Activated T-cell treated with anti-CD3 and anti-CD28 coated beads for 48 hours (primary cell): ENCODE measurements around the gene DHRS7B.
"Not testable (repeated sequence)": the region's sequence is repeated elsewhere in the genome, so short reads cannot be mapped to it uniquely, and the experiment has no call there.

Source experiments
- DNase-seq: peaks from one replicate; pipeline ENCODE4 v3.0.0-alpha.2; 2020; ENCODE audit warnings: low read depth

The DHRS7B gene

DNA sequence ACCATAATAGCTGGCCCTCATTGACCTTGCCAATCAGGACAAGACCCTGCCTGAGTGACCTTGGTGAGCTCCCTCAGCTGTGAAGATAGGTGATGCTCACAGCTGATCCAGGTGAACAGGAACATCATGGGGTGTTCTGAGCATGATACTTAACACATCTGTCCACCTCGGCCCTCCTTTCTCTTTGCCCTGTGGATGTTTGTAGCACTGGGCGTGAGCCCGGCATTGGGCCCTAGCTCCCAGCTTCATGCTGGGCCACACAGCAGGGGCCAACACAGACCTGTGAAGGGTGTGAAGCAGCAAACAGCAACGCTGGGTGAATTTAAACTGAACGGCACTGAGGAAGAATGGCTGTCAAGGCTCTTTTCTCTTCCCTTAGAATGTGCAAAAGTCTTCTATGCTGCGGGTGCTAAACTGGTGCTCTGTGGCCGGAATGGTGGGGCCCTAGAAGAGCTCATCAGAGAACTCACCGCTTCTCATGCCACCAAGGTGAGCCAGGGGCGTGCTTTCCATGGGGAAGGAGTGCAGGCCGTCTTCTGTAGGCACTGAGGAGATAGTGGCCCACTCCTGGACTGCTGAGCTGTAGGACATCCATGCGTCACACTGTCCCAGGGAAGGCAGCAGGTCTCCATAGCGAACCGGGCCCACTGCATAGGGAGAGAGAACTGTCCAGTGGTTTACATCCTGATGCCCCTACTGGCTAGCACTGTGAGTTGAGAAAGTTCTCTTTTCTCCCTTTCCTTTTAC is 51.3 kb downstream of the DHRS7B start:
- DNase-seq = no peak

DNA sequence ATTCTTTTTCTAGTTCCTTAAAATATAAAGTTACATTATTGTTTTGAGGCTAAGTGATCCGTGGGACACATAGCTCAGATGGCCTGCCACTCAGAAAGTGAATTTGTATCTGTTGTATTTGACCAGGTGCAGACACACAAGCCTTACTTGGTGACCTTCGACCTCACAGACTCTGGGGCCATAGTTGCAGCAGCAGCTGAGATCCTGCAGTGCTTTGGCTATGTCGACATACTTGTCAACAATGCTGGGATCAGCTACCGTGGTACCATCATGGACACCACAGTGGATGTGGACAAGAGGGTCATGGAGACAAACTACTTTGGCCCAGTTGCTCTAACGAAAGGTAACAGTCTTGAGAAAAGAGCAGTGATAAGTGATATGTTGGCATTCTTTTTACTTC is 56.7 kb downstream of the DHRS7B start:
- no peak for DNase-seq

DNA sequence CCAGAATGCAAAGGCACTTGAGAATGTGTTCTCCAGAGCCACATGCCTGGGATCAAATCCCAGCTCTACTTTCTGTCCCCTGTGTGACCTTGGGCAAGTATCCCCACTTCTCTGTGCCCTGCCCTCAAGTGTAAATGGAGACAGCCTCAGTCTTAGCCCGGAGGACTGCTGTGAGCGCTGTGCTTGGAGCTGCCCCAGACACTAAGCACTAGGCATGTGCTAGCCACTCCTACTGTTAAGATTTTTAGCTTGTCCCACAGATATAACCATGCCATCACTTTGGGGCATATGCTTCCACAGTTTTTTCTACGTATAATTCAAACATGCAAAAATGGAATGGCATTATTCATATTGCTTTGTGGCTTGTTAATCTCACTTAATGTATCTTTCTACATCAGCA is 57.8 kb downstream of the DHRS7B start:
- no peak for DNase-seq

DNA sequence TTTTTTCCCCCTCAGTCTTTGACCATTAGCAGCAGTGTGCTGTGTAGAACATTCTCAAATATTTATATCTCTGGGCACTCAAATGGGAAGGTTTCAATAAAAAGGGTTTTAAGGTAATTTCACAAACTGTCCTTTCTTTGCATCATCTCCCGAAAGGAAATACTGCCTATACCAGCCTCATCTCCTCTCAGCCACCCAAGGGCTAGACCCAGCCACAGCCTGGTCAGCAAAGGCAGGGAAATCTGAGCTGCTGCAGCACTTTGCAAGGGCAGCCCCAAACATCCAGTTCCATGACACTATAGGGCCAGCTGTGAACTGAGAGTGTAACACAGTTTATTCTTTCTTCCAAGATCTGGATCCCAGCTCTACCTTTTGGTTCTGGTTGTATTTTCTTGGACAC is 58.3 kb downstream of the DHRS7B start:
- no peak for DNase-seq

DNA sequence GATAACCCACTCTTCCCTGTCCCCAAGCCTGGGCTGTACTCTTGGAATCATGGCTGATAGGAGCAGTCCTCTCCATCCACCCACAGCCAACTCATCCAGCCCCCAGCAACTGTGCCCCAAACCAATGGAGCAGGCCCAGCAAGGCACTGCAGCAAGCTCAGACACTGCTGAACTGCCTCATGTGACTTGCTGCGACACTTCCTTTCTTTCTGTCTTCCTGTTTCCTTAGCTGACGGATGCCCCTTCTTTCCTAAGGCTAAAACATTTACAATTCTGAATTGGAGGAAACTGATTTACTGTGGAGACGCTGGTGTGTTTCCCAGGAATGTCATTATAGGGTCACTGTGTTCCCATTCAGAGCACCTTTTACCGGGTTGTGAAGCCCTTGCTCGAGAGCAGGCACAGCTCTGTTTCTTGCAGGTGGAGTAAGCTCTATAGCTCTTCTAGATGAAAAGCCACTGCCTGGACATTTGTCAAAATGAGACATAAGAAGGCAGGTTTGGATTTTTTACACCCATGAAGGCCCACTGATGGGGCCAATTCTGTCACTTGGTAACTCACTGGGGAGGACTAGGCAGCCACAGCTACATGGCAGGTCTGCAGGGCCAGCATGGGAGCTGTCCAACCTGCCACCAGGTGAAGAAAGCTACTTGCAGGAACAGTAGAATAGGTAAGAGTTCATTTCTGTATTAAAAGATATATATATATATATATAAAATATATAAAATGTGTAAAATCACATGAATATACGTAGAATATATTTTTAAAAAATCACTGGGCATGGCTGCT is 59.8 kb downstream of the DHRS7B start:
- no peak for DNase-seq

DNA sequence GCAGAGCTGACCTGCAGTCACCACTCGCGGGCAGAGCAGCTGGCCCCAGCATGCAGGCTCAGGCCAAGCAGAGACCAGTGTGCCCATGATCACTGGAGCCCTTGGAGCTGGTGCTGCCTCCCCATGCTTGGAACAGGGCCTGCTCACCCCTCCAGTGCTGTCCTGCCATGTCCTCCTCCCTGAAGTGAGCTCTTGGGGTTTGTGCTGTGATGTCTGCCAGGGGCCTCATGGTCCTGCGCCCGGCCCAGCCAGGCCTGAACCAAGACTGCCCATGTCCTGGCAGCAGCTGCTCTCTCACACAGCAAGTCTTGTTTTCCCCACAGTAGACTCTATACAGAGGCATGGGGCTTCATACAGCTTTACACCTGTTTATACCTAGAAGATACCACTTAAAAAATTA is 62.6 kb downstream of the DHRS7B start:
- DNase-seq = no peak

DNA sequence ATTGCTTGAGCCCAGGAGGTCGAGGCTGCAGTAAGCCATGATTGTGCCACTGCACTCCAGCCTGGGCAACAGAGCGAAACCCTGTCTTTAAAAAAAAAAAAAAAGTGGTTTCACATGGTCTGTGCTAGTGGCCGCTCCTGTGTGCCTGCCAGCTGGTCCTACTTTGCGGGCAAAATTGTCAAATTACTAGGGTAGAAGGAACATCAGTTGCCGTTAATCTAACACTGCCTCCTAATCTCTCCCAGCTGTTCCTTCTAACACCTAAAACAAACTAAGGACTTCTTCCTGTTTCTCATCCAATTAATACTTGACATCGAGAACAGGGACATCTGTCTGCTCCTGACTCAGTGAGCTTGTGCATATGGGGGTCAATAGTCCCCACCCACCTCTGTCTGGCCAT is 63.3 kb downstream of the DHRS7B start:
- no peak for DNase-seq

DNA sequence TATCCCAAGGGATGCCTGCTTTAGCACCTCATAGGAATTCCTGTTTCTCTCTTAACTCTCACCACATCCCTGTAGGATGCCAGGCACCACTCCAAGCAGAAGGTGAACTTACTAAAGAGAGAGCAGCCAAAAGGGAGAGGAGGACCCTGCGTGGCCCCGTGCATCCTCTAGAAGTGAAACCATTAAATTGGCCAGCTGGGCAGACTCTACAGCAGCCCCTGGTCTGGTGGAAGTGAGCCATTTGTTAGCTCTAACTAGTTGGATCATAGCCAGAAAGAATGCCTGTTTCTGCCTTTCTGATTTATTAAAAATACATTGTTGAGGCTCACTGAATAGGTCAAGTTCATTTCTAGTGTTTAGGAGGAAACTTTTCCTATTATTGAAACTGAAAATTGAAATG is 64.9 kb downstream of the DHRS7B start:
- DNase-seq = no peak

DNA sequence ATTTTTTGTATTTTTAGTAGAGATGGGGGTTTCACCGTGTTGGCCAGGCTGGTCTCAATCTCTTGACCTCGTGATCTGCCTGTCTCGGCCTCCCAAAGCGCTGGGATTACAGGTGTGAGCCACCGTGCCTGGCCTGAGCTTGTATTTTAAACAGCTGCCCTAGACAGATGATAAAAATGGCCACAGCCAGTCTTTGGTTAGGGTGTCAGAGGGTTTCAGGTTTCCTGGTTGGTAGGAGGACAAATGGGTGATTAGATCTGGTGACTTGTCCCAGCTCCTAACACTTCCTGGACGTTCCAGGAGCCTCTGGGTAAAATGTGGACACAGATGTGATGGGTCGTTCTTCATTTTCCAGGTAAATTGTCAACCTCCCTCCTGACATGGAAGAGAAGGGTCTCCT is 65.7 kb downstream of the DHRS7B start:
- DNase-seq = not testable (repeated sequence)

DNA sequence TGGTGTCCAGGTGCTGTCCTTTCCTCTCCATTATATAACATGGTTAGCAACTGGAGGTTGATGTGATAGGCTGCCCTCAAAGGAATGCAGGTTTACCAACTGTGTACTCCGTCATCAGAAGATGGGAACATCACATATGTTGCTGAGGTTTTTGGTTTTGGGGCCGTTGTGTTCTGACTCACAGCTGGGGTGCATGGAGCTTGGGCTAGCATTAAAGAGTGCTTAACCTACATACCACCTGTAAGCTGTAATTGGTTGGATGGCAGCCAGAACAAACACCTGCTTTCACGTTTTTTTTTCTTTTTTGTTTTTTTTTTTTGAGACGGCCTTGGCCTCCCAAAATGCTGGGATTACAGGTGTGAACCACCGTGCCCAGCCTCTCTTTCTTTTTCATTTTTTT is 66.3 kb downstream of the DHRS7B start:
- no peak for DNase-seq

DNA sequence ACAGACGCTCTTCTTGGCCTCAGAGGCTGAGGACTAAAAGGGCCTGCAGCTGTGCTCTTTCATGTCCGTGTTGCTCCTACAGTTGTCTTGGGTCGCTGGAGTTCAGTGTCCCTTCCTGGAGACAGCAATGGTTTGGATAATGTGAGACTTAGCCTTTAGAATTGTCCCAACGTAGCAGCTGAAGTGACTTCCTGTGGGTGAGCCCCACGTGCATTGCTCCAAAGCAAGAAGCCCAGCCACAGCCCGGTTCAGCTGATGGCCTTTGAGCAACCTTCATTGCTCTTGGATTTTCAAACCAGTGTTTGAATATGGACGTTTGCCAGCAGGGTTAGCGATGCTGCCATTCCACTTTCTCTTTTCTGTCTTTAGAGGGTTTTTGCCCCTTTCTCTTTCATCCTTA is 67.5 kb downstream of the DHRS7B start:
- DNase-seq = no peak

DNA sequence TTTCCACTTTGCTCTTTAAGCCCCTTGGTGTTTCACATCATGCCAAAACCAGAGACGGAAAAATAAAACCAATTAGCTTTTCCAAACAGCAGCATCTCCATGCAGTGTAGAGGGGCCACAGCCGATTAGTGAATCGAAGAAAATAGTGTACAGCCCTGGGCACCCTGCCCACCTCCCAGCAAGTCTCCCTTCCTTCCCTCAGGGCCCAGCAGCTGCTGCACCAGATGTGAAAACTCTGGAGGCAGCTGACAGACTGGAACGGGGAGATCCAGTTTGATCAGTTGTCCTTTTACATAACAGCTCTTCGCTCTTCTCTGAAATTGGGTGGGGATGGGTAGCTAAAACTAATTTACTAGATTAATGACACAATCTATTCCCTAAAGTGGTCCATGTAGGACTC is 67.9 kb downstream of the DHRS7B start:
- DNase-seq = no peak

DNA sequence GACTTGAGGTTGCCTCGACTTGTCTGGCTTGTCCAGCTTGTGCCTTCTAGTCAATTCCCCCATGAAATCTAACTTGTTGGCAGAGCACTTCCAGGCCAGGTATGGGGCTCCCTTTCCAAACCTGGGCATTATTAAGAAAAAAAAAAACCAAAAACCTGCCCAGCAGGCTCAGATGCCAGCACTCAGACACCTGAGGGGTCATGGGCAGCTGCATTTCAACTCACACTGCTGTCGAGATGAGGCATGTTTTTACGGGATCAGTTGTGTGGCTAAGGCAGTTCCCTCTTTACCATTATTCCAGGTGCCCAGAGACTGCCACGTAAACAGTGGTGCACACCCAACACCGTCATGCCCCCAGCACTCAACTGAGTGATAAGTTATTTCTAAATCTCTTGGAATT is 69.4 kb downstream of the DHRS7B start:
- DNase-seq = no peak

DNA sequence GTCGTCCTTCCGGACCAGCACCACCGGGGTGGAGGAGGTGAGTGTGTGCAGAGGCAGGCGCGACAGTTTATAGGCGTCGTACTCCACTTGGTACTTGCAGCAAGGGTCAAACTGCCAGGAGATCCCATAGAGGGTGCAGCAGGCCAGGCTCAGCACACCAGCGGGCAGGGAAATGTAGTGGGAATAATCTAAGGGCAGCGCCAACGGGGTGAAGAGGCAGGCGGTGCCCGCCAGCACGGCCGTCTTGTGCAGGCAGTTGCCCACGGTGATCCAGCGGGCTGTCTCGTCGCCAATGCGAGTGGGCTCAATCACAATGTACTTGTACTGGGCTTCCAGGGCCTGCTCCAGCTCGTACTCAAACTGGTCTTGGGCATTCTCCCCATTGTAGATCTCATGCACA is 71.6 kb downstream of the DHRS7B start:
- DNase-seq = no peak

DNA sequence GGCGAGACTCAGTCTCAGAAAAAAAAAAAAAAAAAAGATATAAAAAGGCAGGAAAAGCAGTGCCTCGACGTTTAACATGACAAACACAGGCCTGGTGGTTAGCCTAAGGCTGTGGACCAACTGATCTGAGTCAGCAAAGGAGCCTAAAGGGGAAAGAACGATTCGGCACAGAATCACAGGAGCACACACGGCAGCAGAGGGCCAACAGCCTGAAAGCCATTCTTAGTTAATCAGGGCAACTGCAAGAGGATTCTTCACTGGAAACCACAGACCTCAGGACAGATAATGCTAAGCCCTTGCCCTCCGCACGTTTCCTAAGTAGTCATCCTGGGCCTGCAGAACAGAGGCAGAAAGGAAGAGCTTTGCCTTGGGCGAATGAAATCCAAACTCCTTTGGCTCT is 72.5 kb downstream of the DHRS7B start:
- no peak for DNase-seq

DNA sequence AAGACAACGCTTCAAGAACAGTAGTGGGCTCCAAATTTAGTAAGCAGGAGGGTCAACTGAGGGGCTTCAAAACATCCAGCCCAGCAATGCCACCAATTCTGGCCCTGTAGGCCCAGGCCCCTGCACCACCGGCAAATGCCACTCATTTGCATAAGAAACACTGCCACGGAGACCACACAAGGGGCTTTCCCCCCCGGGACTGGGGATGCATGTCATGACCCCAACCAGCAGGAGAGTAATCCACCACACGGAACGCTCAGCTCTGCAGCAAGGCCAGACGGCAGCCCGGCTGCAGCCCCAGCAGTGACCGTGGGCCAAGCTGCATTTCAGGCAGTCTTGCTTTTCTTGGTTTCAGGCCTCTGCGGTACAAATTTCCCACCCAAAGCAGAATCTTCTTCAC is 73.1 kb downstream of the DHRS7B start:
- DNase-seq = no peak

DNA sequence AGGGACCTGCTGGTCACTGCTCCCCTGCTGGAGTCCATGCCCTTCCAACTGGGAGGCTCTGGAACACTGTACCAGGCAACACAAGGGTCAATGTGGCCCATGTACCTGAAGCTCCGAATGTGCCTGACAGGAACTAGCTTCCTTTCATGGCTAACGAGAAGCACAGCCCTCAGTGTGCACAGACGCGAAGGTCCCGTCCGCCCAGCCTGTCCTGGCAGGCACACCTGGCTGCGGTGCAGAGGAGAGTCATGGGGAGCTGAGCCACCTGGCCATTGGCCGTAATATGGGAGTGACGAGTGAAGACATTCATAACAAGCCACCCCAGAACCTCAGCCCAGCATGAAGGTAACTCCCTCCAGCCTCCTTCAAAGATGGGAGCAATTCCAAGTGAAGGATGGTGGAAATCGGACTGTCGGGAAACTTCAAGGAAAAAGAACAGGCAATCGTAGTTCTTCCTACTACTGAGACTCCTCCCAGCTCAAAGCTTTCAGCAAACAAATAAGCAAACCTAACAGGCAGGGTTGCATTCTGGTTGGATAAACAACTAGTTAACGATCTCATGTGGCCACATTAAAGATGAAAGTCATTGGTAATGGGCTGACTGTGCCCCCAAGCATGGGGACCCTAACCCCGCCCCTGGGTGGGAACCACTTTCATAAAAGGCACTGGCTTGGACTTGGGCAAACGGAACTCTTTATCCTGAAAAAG is 74.0 kb downstream of the DHRS7B start:
- no peak for DNase-seq

DNA sequence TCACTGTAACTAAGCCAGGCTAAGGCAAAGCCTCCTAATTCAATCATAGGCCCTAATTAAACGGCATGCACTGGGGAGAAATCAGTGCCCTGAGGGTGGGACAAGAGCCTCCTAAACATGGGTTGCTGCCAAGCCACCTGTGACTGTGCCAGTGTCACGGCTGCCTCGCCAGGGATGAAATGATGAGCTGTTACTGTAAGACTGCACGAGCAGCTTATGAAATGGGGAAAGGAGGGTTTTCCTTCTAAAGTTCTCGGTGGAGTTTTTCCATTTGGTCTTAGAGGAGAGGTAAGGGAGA is 74.5 kb downstream of the DHRS7B start:
- no peak for DNase-seq

DNA sequence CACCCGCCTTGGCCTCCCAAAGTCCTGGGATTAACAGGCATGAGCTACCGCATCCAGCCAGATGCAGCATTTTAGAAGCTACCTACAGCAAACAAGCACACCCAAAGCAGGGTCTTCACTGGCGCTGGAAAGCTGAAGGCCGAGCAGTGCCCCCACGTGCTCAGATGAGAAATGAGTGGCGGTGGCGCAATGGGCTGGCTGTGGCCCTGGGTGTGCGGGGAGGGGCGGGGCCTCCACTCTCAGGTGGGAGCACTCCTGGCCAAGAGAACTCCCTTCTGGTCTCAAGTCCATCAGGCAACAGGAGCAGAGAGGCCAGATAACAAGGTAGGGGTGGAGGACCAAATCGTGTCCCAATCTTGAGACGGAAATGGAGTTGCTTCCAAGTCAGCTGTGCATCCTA is 75.1 kb downstream of the DHRS7B start:
- no peak for DNase-seq

DNA sequence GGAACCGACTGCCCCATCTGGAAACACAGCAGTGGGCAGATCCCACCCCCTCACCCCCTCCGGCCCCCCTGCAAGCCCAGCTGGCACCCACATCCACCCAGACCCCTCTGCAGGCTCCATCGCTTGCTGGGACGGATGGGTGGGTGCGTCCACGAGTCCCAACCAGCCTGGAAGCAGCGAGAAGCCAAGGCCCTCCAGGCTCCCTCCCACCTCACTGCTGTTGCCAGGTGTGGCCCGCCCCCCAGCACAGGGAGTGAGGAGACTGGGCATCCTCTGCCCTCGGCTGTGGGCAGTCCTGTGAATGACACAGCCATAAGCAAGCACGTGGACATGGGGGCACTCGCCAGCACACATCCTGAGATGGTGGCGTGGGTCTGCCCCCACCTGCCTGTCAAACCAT is 75.7 kb downstream of the DHRS7B start:
- DNase-seq = no peak

DNA sequence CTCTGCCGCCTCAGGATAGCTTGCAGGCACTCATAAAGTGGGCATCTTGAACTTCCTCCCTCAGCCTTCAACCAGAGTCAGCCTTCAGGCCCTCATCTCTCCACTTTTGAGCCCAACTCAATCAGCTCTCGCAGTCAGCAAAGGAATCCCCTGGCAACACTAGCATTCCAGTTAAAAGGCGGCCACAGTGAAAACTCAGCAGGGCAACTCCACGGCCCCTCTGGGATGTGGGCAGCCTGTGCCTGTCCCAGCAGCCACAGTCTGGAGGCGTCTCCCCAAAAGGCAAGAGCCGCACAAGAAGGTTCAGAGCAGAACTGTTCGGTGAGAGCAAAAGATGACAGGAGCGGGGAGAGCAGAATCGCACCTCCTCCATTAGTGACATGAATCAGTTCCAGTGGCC is 78.2 kb downstream of the DHRS7B start:
- DNase-seq = no peak

DNA sequence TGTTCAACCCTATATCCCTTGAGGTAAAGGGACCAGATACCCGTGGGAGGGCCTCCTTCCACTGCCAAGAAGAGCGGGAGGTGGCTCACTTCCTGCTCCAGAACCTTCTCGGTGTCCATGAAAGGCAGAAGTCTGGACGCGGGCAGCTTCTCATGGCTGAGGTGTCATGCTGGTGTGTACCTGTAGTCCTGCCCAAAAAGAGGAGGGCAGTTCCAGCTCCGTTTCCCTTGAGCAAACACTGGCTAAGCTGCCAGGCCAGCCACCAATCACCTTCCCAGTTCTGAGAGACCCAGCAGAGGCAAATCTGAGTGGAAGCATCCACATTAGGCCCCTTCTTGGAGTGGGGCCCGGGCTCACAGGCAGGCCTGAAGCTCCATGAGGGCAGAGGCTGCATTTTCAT is 81.6 kb downstream of the DHRS7B start:
- DNase-seq = no peak

DNA sequence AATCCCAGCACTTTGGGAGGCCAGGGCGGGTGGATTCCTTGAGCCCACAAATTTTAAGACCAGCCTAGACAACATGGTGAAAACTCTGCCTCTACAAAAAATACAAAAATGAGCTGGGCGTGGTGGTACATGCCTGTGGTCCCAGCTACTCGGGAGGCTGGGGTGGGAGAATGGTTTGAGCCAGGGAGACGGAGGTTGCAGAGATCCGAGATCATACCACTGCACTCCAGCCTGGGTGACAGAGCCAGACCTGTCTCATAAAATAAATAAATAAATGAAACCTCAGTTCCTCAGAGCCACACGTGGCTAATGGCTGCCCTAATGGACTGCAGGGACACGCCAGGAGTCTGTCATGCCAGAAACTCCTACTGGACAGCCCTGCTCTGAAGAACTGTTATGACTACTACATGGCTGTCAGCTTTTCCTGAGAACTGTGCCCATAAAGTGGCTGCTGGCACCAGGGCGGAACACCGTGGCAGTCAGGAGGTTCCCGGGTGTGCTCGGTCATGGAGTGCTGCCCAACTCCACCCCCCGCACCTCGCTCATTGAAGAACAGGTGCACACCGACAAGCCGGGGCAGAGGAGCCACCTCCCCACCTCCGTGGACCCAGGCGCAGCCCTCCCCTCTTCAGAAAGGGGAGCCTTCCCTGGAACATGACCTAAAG is 82.9 kb downstream of the DHRS7B start:
- DNase-seq = no peak
